Measurements from ENCODE around the gene OR4D10. TPM values are rescaled to one million over a fixed set of nuclear protein-coding genes. Genes with fewer than 3 reads are reported as not detected.
"Not testable (repeated sequence)": the region's sequence is repeated elsewhere in the genome, so short reads cannot be mapped to it uniquely, and the experiment has no call there.

Gene OR4D10
- total and polyA plus RNA-seq, 2 of the 8 experiments (the other 6 are each of a cell fraction or from before 2014, with no cell fraction given) = not detected

DNA sequence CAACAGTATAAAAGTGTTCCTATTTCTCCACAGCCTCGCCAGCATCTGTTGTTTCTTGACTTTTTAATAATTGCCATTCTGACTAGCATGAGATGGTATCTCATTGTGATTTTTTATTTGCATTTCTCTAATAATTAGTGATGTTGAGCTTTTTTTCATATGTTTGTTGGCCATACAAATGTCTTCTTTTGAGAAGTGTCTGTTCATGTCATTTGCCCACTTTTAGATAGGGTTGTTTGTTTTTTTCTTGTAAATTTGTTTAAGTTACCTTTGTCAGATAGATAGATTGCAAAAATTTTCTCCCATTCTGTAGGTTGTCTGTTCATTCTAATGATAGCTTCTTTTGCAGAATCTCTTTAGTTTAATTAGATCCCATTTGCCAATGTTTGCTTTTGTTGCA is 27.5 kb upstream of the OR4D10 start:
- H2BK5ac ChIP-seq (ENCODE audit: low read depth, low read length); H3K79me2 ChIP-seq (ENCODE audit: control insufficient read depth in 1 of 2, insufficient read depth in 2 of 2, low read length in 2 of 2); H4K8ac ChIP-seq (ENCODE audit: extremely low read depth, insufficient read depth, low read length); H3K9ac ChIP-seq (replicated peaks in 1 of 4; ENCODE audit: extremely low read depth in 1 of 4, low read depth in 3 of 4, low read length in 3 of 4); H3K18ac ChIP-seq (ENCODE audit: extremely low read depth, low read length); H3K4me3 ChIP-seq (ENCODE audit: extremely low read depth in 1 of 4, insufficient read depth in 2 of 4, low read depth in 3 of 4, low read length in 4 of 4); H4K20me1 ChIP-seq (replicated peaks in 1 of 2; ENCODE audit: control insufficient read depth in 1 of 2, insufficient read depth in 2 of 2, low read length in 2 of 2); H3K27ac ChIP-seq (ENCODE audit: low read depth, low read length); H3K4me2 ChIP-seq (ENCODE audit: insufficient read depth in 1 of 2, low read depth in 2 of 2, low read length in 2 of 2); H2BK12ac ChIP-seq (ENCODE audit: low read depth, low read length); POLR2A ChIA-PET (ENCODE audit: partially characterized antibody); H3K14ac ChIP-seq (ENCODE audit: insufficient read length); H3K79me1 ChIP-seq (ENCODE audit: low read depth, low read length); H4K5ac ChIP-seq (ENCODE audit: insufficient read length, low read depth, low read length); H3K4ac ChIP-seq (replicated peaks; ENCODE audit: insufficient read length, low read depth, low read length); H3K27me3 ChIP-seq (replicated peaks in 1 of 4; ENCODE audit: control insufficient read depth in 3 of 4, extremely low read depth in 1 of 4, insufficient read depth in 3 of 4, low read length in 3 of 4); CTCF ChIA-PET (ENCODE audit: partially characterized antibody); H3K23me2 ChIP-seq (ENCODE audit: low read depth, low read length); H2AK5ac ChIP-seq (ENCODE audit: low read depth, low read length); H3K9me3 ChIP-seq (ENCODE audit: insufficient read depth in 2 of 2, low read depth in 1 of 2, low read length in 1 of 2); H2AFZ ChIP-seq (ENCODE audit: low read length); H3K4me1 ChIP-seq (replicated peaks in 1 of 4; ENCODE audit: control insufficient read depth in 3 of 4, insufficient read depth in 4 of 4, low read length in 3 of 4); H3K56ac ChIP-seq (replicated peaks; ENCODE audit: insufficient read length, low read depth, low read length); H4K91ac ChIP-seq (replicated peaks; ENCODE audit: insufficient read length, low read length); H2BK120ac ChIP-seq (replicated peaks; ENCODE audit: low read depth, low read length); H3K36me3 ChIP-seq (ENCODE audit: control insufficient read depth in 2 of 4, insufficient read depth in 4 of 4, low read length in 3 of 4); H2BK20ac ChIP-seq (ENCODE audit: low read length); H3K23ac ChIP-seq (ENCODE audit: insufficient read length); DNase-seq (ENCODE audit: low read depth in 1 of 2, low spot score in 2 of 2); H2BK15ac ChIP-seq (ENCODE audit: low read length); FAIRE-seq: not testable (repeated sequence)
- 84% methylated on average over 1 of the region's 1 CpG; no CpG with 5 or more reads in 1 of the 2 experiments for WGBS, 2 experiments (ENCODE audit: extremely low coverage in 1 of 2, insufficient coverage in 1 of 2, insufficient read length in 1 of 2, insufficient replicate concordance in 2 of 2, low coverage in 1 of 2, low lambda C conversion rate in 2 of 2, missing lambda C conversion rate in 1 of 2)
